Heart right ventricle (tissue), 16 donors: ENCODE results near the gene TGFB3. TPM values are rescaled to one million over a fixed set of nuclear protein-coding genes. Genes with fewer than 3 reads are reported as not detected.
"Not testable (repeated sequence)": the region's sequence is repeated elsewhere in the genome, so short reads cannot be mapped to it uniquely, and the experiment has no call there.

Experiments
- ATAC-seq, 8 donors: fragments of 200-7000 bp; cut with Tn5 transposase; one replicate each; pipeline ENCODE4 v1.9.1; 2020; ENCODE audit warnings: mild to moderate bottlenecking in 8 of 8, moderate library complexity in 8 of 8, moderate number of reproducible peaks in 1 of 8
- DNase-seq, 2 donors: peaks; one replicate each; pipeline ENCODE4 v3.0.0-alpha.2; 2020
- H3K27ac ChIP-seq, 10 donors: fragments of 200-600 bp; sonication (generic) in 2 of 10; one replicate each; pipeline versions ENCODE4 v1.5.0 to v1.8.0; 2020 to 2022; ENCODE audit warnings: mild to moderate bottlenecking in 3 of 10
- H3K27me3 ChIP-seq, 7 donors: fragments of 200-600 bp; one replicate each; pipeline ENCODE4 v1.8.0; 2021 to 2022; ENCODE audit warnings: mild to moderate bottlenecking in 2 of 7
- H3K36me3 ChIP-seq, 9 donors: fragments of 200-600 bp; sonication (generic) in 1 of 9; one replicate each; pipeline versions ENCODE4 v1.5.0 to v1.8.0; 2020 to 2022; ENCODE audit warnings: mild to moderate bottlenecking in 2 of 9
- H3K4me1 ChIP-seq, 9 donors: fragments of 200-600 bp; sonication (generic) in 1 of 9; one replicate each; pipeline versions ENCODE4 v1.5.0 to v1.8.0; 2020 to 2022; ENCODE audit warnings: mild to moderate bottlenecking in 4 of 9
- H3K4me3 ChIP-seq, 10 donors: fragments of 200-600 bp; sonication (generic) in 2 of 10; one replicate each; pipeline versions ENCODE4 v1.5.0 to v1.8.0; 2020 to 2022; ENCODE audit warnings: mild to moderate bottlenecking in 7 of 10, moderate library complexity in 2 of 10
- H3K9me3 ChIP-seq, 11 donors: fragments of 200-600 bp in 10 of 11; sonication (generic) in 2 of 11; one replicate each; pipeline versions ENCODE4 v1.5.0 to v1.8.0; 2013 to 2022; ENCODE audit warnings: mild to moderate bottlenecking in 2 of 11, control low read depth in 1 of 11, moderate library complexity in 1 of 11
- CTCF ChIP-seq, 9 donors: fragments of 200-600 bp; sonication (generic) in 2 of 9; IDR thresholded peaks; one replicate each; pipeline versions ENCODE4 v1.5.0 to v1.8.0; 2021 to 2022; ENCODE audit warnings: antibody characterized with exemption in 9 of 9, mild to moderate bottlenecking in 5 of 9, moderate library complexity in 1 of 9
- WGBS, 2 donors: extraction: QIAGEN DNeasy Blood & Tissue Kit; methylation state at CpG; one replicate each; pipeline ENCODE4 v1.1.7; 2013; ENCODE audit warnings: inconsistent platforms in 1 of 2; 5-methylcytosine and 5-hydroxymethylcytosine counted together
- intact Hi-C, 10 donors: fragments of 100-400 bp; cut with DNase I; formaldehyde crosslinking; loops; one replicate each; pipeline versions ENCODE4 v1.11.1 to v1.14.2; 2022
- polyA plus RNA-seq, 2 donors: library from polyadenylated mRNA; stranded (reverse); fragments of 200-250 nt; gene quantifications; one replicate each; pipeline ENCODE4 v1.2.3, GENCODE V29; 2013
- total RNA-seq, 10 donors: library from RNA; stranded (reverse); fragmentation: NEBNext Ultra II Directional in 3 of 10; extraction: Animal tissue kit (Norgen Biotek cat#: 25700) in 3 of 10; gene quantifications; one replicate each; pipeline versions ENCODE4 v1.2.1 to v1.2.4, GENCODE V29; 2021 to 2023
- donor health status: Arrhythmogenic right ventricular cardiomyopathy.
- donor health status: ischemic (EF 13 %, LVEDD 7.1; RV severe dilation, severe dysfunction).
- donor health status: healthy with polysubstance abuse.
- donor health status: DM: no; HTN: yes; CAD: no.
- donor health status: DM: no; HTN: no; CAD: no.
- donor health status: ischemic (EF 25% LVEDD 6.9; RV normal size, moderate dysfunction).
- donor health status: ischemic (EF 25% LVEDD 5.7; RV mildly dilated, moderate dysfunction).
- donor health status: healthy.
- donor health status: DM: yes; HTN: yes; CAD: no.
- donor health status: Ischemic cardiomyopathy.
- donor health status: ischemic (EF 35%, LVEDD 5.7; RV mildly dilated, moderate dysfunction).
- donor health status: nonischemic (EF 11% LVEDD 7.7; RV severe dilation, severe dysfunction).
- donor health status: DM: yes; HTN: yes; CAD: no.
- donor health status: PGD.
- donor health status: ischemic (EF 29% LVEDD 5.4; RV normal size, mild dysfunction).
- donor health status: nonischemic (EF 23%, LVEDD 6.1; RV moderate dilation, normal function).

TGFB3 gene
- total and polyA plus RNA-seq, 12 donors = 9.9 to 37.8 (median 22.6) TPM

GRCh38 chr14:75926431-75927115 lies 55.2 kb downstream of the TGFB3 start:
- H3K27me3 ChIP-seq = no peaks in the 10 kb centered on the region
- 96 to 97% methylated on average over 4 of the region's 4 CpGs for WGBS, 2 donors
- ATAC-seq (no peak), DNase-seq (no peak)
- TF ChIP-seq CTCF (IDR thresholded peaks at IDR 0.05) = no peak
- no peak overlapping the region for H3K27ac ChIP-seq
- intact Hi-C loops = no loop called here
- H3K4me3 ChIP-seq = no peak overlapping the region
- no peaks in the 10 kb centered on the region for H3K9me3 ChIP-seq
- H3K4me1 ChIP-seq = peaks cover 0 to 9% (median 0%) of the 10 kb centered on the region in 9 donors
- no peaks in the 10 kb centered on the region for H3K36me3 ChIP-seq

GRCh38 chr14:75925141-75925840 lies 56.5 kb downstream of the TGFB3 start:
- DNase-seq, H3K27me3 ChIP-seq, H3K36me3 ChIP-seq, H3K4me1 ChIP-seq, ATAC-seq, H3K4me3 ChIP-seq, intact Hi-C loops, H3K27ac ChIP-seq: not testable (repeated sequence)
- H3K9me3 ChIP-seq = peaks cover 0 to 12% (median 0%) of the 10 kb centered on the region in 11 donors
- WGBS, 2 donors = 96 to 98% methylated on average over 23 to 46 of the region's 54 CpGs

GRCh38 chr14:75920421-75920820 lies 61.4 kb downstream of the TGFB3 start:
- DNase-seq, H3K27ac ChIP-seq, ATAC-seq, H3K36me3 ChIP-seq, H3K27me3 ChIP-seq, intact Hi-C loops, H3K4me3 ChIP-seq, H3K4me1 ChIP-seq: not testable (repeated sequence)
- WGBS, 2 donors = 97 to 98% methylated on average over 4 of the region's 4 CpGs
- peaks cover 0 to 17% (median 0%) of the 10 kb centered on the region in 11 donors for H3K9me3 ChIP-seq

- WGBS, 2 donors = 78 to 82% methylated on average over 1 of the region's 1 CpG
- peaks cover 0 to 17% (median 0%) of the 10 kb centered on the region in 11 donors for H3K9me3 ChIP-seq
Observed at GRCh38 chr14:75917946-75918335, 63.9 kb downstream of the TGFB3 start.

More at GRCh38 chr14:75917946-75918335, 63.9 kb downstream of the TGFB3 start:
- Histone ChIP-seq H3K4me1 (no peaks in the 10 kb centered on the region), H3K36me3 (no peaks in the 10 kb centered on the region), H3K4me3 (no peak overlapping the region), H3K27me3 (no peaks in the 10 kb centered on the region), H3K27ac (no peak overlapping the region)
- intact Hi-C loops = no loop called here
- ATAC-seq (no peak), DNase-seq (no peak)
- TF ChIP-seq CTCF (IDR thresholded peaks at IDR 0.05) = no peak
